Adrenal gland (tissue), 12 donors: ENCODE data around the gene ARHGAP6. TPM values are rescaled to one million over a fixed set of nuclear protein-coding genes. Genes with fewer than 3 reads are reported as not detected.

Source experiments
- DNase-seq, 7 donors: peaks; one replicate each; pipeline ENCODE4 v3.0.0-alpha.2; 2019 to 2020
- H3K27ac ChIP-seq, 5 donors: fragments of 200-600 bp; sonication (generic) in 4 of 5; 1 replicate in 3 of 5; 2 replicates in 2 of 5; pipeline versions ENCODE4 v1.5.1 to v1.8.0; 2016 to 2020; ENCODE audit warnings: mild to moderate bottlenecking in 1 of 5
- H3K27me3 ChIP-seq: fragments of 200-600 bp; 2 replicates; pipeline ENCODE4 v1.8.0; 2021
- H3K36me3 ChIP-seq, 2 donors: fragments of 200-600 bp; replicated peaks in 1 of 2; 1 replicate in 1 of 2; 2 replicates in 1 of 2; pipeline versions ENCODE4 v1.5.1 to v1.8.0; 2018 to 2022
- H3K4me1 ChIP-seq, 2 donors: fragments of 200-600 bp; replicated peaks in 1 of 2; 1 replicate in 1 of 2; 2 replicates in 1 of 2; pipeline versions ENCODE4 v1.5.1 to v1.8.0; 2018 to 2021
- H3K4me3 ChIP-seq, 4 donors: fragments of 200-600 bp; sonication (generic) in 3 of 4; one replicate each; pipeline ENCODE4 v1.5.1; 2016 to 2018
- H3K9me3 ChIP-seq, 3 donors: fragments of 200-600 bp; sonication (generic) in 1 of 3; replicated peaks in 1 of 3; 1 replicate in 2 of 3; 2 replicates in 1 of 3; pipeline versions ENCODE4 v1.5.1 to v1.8.0; 2016 to 2021
- CTCF ChIP-seq, 6 experiments: fragments of 450-650 bp in 4 of 6; fragments of 200-600 bp in 2 of 6; sonication (generic) in 1 of 6; IDR thresholded peaks; 1 replicate in 5 of 6; 2 replicates in 1 of 6; pipeline versions ENCODE4 v1.5.1 to v1.8.0; 2016 to 2021; ENCODE audit warnings: antibody characterized with exemption in 6 of 6, mild to moderate bottlenecking in 2 of 6, moderate library complexity in 1 of 6
- POLR2A ChIP-seq, 2 donors: fragments of 450-650 bp; IDR thresholded peaks; one replicate each; pipeline ENCODE4 v1.6.1; 2017; ENCODE audit warnings: antibody characterized with exemption in 2 of 2, mild to moderate bottlenecking in 2 of 2, moderate library complexity in 1 of 2
- WGBS, 4 donors: extraction: QIAGEN DNeasy Blood & Tissue Kit in 2 of 4; methylation state at CpG; one replicate each; pipeline versions ENCODE4 v1.1.5 to v1.1.7; 2013 to 2017; 5-methylcytosine and 5-hydroxymethylcytosine counted together
- intact Hi-C, 2 donors: fragments of 100-400 bp; cut with DNase I; formaldehyde crosslinking; loops; one replicate each; pipeline versions ENCODE4 v1.14.1 to v1.15.0; 2022 to 2023
- polyA plus RNA-seq, 3 donors: library from polyadenylated mRNA; stranded (reverse); fragments of 200-250 nt in 2 of 3; fragments of 350-450 nt in 1 of 3; fragmentation: Illumina TruSeq in 1 of 3; extraction: RNeasy Lipid Tissue Mini Kit (QIAGEN cat#74804) in 1 of 3; gene quantifications; one replicate each; pipeline ENCODE4 v1.2.3, GENCODE V29; 2013 to 2014
- total RNA-seq, 9 donors: library from RNA; depleted of rRNA in 4 of 9; stranded (reverse); fragments of >200 nt in 4 of 9; fragments of 120-200 nt in 1 of 9; fragmentation: NEBNext Ultra II Directional in 1 of 9; extraction: Animal tissue kit (Norgen Biotek cat#: 25700) in 1 of 9; gene quantifications; one replicate each; pipeline versions ENCODE4 v1.1.0 to v1.2.4, GENCODE V29; 2013 to 2023
- donor health status: healthy with polysubstance abuse.
- donor health status: Bipolar disorder and iron deficiency.
- donor health status: DM: yes; HTN: yes; CAD: no.
- donor health status: DM: no; HTN: no; CAD: no.
- donor health status: DM: no; HTN: no; CAD: no.
- donor health status: DM: yes; HTN: yes; CAD: no.

Gene ARHGAP6
- total and polyA plus RNA-seq, 12 donors, result 0.78 to 4.2 (median 2.7) TPM

- Histone ChIP-seq H3K4me3 (no peak overlapping the region), H3K27ac (no peak overlapping the region), H3K9me3 (no peaks in the 10 kb centered on the region), H3K36me3 (no peaks in the 10 kb centered on the region), H3K27me3 (peaks cover 7% of the 10 kb centered on the region), H3K4me1 (no peaks in the 10 kb centered on the region)
- no peak for DNase-seq
- intact Hi-C loops, result no loop called here
- TF ChIP-seq POLR2A (IDR thresholded peaks at IDR 0.05), result no peak
- TF ChIP-seq CTCF (IDR thresholded peaks at IDR 0.05), result no peak
- 36 to 57% (median 44%) methylated on average over 1 of the region's 1 CpG for WGBS, 4 donors
Observed at GRCh38 chrX:11484290-11484689, 181.4 kb downstream of the ARHGAP6 start.

GRCh38 chrX:11481035-11481434 is 184.7 kb downstream of the ARHGAP6 start:
- H3K27me3 ChIP-seq, result peaks cover 4% of the 10 kb centered on the region
- H3K9me3 ChIP-seq, result no peaks in the 10 kb centered on the region
- no peak overlapping the region for H3K27ac ChIP-seq
- H3K4me1 ChIP-seq, result no peaks in the 10 kb centered on the region
- intact Hi-C loops, result no loop called here
- H3K4me3 ChIP-seq, result no peak overlapping the region
- no peaks in the 10 kb centered on the region for H3K36me3 ChIP-seq
- WGBS, 4 donors, result 54 to 65% (median 64%) methylated on average over 3 of the region's 3 CpGs
- no peak for DNase-seq
- TF ChIP-seq POLR2A (IDR thresholded peaks at IDR 0.05), result no peak
- TF ChIP-seq CTCF (IDR thresholded peaks at IDR 0.05), result no peak

GRCh38 chrX:11480626-11481025 is 185.1 kb downstream of the ARHGAP6 start:
- TF ChIP-seq CTCF (IDR thresholded peaks at IDR 0.05), result no peak
- no peak for TF ChIP-seq POLR2A (IDR thresholded peaks at IDR 0.05)
- intact Hi-C loops, result no loop called here
- no peaks in the 10 kb centered on the region for H3K4me1 ChIP-seq
- H3K9me3 ChIP-seq, result no peaks in the 10 kb centered on the region
- H3K27me3 ChIP-seq, result peaks cover 4% of the 10 kb centered on the region
- H3K27ac ChIP-seq, result no peak overlapping the region
- no peak for DNase-seq
- H3K36me3 ChIP-seq, result no peaks in the 10 kb centered on the region
- H3K4me3 ChIP-seq, result no peak overlapping the region

- DNase-seq, result no peak
- no peak overlapping the region for H3K27ac ChIP-seq
- H3K9me3 ChIP-seq, result no peaks in the 10 kb centered on the region
- intact Hi-C loops, result no loop called here
- TF ChIP-seq POLR2A (IDR thresholded peaks at IDR 0.05), result no peak
- no peak for TF ChIP-seq CTCF (IDR thresholded peaks at IDR 0.05)
- peaks cover 4% of the 10 kb centered on the region for H3K27me3 ChIP-seq
- H3K4me1 ChIP-seq, result no peaks in the 10 kb centered on the region
- H3K4me3 ChIP-seq, result no peak overlapping the region
- H3K36me3 ChIP-seq, result no peaks in the 10 kb centered on the region
- WGBS, 4 donors, result 67 to 80% (median 71%) methylated on average over 1 to 3 of the region's 3 CpGs
Observed at GRCh38 chrX:11478911-11479310, 186.8 kb downstream of the ARHGAP6 start.
